Upper lobe of left lung (tissue), 4 donors: ENCODE data around the gene ASIC2.

Experiments used
- POLR2A ChIP-seq, 4 donors: fragments of 450-650 bp; IDR thresholded peaks; one replicate each; pipeline ENCODE4 v1.5.1; 2016 to 2017; ENCODE audit warnings: antibody characterized with exemption in 4 of 4, mild to moderate bottlenecking in 2 of 4
- TF ChIP-seq, protein P1 (sequence below), 6 experiments: fragments of 450-650 bp in 4 of 6; fragments of 200-600 bp in 2 of 6; sonication (generic) in 2 of 6; IDR thresholded peaks; one replicate each; pipeline ENCODE4 v1.5.1; 2016 to 2019; ENCODE audit warnings: antibody characterized with exemption in 6 of 6

- TF ChIP-seq, protein P1, sequence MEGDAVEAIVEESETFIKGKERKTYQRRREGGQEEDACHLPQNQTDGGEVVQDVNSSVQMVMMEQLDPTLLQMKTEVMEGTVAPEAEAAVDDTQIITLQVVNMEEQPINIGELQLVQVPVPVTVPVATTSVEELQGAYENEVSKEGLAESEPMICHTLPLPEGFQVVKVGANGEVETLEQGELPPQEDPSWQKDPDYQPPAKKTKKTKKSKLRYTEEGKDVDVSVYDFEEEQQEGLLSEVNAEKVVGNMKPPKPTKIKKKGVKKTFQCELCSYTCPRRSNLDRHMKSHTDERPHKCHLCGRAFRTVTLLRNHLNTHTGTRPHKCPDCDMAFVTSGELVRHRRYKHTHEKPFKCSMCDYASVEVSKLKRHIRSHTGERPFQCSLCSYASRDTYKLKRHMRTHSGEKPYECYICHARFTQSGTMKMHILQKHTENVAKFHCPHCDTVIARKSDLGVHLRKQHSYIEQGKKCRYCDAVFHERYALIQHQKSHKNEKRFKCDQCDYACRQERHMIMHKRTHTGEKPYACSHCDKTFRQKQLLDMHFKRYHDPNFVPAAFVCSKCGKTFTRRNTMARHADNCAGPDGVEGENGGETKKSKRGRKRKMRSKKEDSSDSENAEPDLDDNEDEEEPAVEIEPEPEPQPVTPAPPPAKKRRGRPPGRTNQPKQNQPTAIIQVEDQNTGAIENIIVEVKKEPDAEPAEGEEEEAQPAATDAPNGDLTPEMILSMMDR (IDR thresholded peaks at IDR 0.05), result no peak
- TF ChIP-seq POLR2A (IDR thresholded peaks at IDR 0.05), result no peak
Measured at GRCh38 chr17:33334703-33335102, 41.6 kb upstream of the ASIC2 start.
